Activated T-cell treated with anti-CD3 and anti-CD28 coated beads for 48 hours (primary cell): ENCODE measurements around the gene MFAP5.
"Not testable (repeated sequence)": the region's sequence is repeated elsewhere in the genome, so short reads cannot be mapped to it uniquely, and the experiment has no call there.

Experiments
- DNase-seq: peaks from one replicate; pipeline ENCODE4 v3.0.0-alpha.2; 2020; ENCODE audit warnings: low read depth

MFAP5 gene

DNA sequence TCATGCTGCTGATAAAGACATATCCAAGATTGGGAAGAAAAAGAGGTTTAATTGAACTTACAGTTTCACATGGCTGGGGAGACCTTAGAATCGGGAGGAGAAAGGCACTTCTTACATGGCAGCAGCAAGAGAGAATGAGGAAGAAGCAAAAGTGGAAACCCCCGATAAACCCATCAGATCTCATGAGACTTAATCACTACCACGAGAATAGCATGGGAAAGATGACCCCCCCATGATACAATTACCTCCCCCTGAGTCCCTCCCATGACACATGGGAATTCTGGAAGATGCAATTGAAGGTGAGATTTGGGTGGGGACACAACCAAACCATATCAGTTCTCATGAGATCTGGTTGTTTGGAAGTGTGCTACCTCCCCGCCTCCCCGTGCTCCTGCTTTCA is 9.8 kb upstream of the MFAP5 start:
- DNase-seq, result no peak

DNA sequence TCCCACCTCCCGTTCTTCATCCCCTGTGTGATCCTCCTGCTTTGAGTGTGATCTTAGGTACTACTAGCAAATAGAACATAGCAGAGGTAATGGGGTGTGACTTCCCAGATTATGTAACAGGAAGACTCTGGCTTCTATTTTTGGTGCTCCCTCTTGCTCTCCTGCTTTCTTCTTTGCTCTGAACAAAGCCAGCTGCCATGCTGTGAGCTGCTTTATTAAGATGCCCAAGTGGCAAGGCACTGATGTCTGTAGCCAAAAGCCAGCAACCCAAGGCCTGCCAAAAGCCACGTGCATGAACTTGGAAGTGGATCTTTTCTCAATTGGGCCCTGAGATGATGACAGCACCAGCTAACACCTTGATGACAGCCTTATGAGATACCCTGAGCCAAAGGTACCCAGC is 5.8 kb upstream of the MFAP5 start:
- no peak for DNase-seq

DNA sequence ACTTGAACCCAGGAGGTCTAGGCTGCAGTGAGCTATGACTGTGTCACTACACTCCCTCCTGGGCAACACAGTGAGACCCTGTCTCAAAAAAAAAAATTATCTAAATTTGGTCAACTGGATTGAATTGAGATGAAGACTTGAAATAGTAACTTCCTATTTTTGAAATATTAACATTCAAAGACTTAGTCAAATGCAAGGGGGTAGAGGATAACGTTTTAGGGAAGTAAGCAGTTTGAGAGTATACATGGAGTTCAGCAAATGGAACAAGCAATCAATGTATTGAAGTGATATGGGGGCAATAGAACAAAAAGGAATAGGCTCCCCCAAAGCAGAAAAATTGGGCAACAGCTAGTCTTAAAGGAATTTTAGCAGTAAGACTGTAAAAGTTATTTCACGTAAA is 4.6 kb upstream of the MFAP5 start:
- no peak for DNase-seq

DNA sequence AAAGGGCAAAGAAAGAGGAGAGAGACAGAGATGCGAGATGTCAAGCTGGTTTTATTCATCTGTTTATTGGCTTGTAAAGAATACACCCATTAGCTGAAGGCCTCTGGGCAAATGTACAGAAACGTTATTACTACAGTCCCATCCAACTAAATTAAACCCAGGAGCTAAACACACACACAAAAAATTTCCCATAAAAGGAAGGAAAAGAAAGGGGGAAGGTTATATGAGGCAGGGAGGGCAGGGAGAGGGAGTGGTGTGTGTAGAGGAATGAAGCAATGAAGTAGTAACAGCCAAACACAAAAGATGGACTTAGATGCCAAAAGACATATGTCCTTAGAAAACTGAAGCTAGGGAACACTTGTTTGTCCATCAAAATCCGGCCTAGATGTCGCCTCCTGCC is 3.1 kb upstream of the MFAP5 start:
- no peak for DNase-seq

DNA sequence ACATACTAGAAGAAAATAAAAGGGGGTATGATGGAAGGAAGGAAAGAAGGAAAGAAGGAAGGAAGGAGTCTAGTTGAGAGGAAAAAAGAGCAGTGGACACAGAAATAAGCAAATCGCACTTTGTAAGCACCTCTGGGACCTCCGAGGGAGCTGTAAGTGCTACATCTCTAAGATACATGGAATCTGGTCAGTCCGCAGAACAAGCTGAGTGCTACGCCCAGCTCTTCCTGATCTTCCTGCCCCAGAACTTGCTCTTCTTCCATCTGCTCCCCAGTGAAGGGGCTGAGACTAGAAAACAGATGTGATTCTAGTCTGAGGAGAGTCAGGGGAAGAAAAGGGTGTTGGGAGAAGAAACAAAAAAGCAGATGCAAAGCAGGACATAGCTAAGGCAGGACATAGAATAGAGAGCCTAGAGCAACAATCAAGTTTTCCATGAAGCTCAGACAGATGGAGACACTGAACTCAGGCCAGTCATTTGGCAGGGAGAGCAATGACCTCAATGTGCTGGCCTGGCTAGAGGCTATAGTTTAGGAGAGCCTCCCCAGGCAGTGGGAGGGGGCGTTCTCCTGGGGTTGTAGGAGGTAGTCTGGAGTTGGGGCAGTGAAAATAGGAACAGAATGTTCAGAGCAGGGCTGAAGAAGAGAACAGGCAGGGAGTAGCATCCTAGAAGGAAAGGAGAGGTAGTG is 1.7 kb upstream of the MFAP5 start:
- DNase-seq, result no peak

DNA sequence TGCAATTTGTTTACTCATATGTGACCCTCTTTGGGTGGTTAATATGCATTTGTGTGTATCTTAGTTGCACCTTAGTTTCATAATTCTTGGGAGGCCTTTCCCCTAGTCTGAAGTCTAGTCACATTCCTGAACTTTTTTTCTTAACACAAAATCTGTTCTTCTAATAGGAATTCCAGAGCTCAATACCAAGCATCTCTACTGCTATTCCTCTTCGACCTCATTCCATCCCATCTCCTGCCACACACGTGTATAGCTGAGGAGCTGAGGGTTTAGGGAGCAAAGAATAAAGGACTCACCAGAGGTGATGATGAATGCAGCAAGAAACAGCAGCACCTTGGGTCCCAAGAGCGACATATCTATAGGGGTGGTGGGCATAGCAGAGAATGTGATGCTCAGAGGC is 875 bp downstream of the MFAP5 start:
- DNase-seq, result no peak

DNA sequence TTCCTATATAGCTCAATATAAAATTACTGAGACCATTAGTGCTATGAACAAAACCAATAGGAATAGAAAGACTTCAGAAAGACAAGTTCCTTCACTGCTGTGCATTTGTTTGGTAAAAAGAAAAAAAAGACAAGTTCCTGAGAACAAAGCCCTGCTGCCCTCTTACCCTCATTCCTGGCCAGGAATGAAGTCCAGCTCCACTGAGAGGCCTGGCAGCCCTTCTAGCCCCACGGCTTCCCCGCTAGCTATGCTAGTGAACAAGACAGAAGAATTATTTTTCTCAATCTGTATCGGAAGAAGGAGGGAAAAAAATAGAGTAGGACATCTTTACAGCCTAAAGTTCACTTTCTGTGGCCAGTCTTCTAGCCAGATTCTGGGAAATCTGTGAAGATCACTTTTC is 1.6 kb downstream of the MFAP5 start:
- no peak for DNase-seq

DNA sequence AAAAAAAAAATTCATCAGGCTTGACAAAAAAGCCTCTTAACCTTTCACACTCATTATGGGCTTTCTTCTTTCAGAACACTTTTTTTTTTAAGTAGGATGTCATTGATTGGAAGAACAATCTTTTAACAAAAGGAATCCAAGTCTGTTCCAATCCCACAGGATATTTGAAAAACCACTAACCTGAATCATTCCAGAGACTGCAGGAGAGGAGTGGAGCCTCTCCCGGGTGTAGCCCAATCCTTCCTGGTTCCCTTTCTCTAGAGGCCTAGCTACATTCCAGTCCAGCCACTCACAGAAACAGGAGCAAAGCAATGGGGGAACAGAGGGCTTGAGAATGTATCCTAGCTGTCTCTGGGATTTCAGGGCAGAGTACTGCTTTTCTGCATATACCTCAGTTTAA is 4.3 kb downstream of the MFAP5 start:
- DNase-seq, result no peak

DNA sequence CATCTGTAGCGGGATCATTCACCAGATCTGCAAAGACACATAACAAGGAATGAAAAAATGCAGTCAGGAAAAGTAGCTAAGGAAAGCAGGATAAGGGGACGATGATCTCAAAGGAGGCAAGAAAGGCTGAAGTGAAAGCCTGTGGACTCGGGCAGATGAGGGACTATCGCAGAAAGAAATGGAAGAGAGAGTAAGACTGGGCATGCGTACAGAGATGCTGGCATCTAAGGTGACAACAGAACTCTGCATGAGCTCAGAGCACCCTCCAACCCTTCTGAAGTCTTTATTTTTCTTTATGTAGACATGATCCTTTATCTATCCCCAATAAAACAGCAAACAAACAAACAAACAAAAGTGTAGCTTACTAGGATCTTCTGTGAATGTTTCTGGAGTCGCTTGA is 7.2 kb downstream of the MFAP5 start:
- no peak for DNase-seq

DNA sequence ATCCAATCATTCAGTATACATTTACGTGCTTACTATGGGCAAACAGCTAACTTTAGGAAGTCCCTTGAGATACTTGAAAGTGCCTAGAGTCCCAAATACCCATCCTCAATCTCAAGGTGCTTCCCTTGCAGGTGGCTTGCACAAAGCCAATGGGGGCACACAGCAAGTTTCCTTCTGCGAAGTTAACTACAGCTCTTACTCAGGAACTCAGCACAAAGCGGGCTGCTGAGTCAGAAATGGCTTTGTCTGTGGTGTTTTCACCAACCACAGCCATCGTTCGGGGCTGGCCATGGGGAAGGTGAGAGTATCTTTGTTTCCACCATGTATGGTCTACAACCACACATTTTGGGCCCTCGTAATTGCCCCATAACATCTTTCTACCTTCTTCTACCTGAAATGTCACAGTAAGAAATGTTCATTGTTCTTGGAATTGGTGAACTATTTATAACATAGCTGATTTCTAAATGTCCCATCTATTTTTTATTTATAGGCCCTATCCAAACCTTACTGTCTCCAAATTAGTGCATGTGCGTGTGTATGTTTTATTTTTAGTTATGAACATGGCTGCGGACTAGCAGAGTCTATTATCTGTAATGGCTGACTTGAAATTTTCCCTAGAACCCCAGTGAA is 13.9 kb downstream of the MFAP5 start:
- peak; percentile 77 for DNase-seq

DNA sequence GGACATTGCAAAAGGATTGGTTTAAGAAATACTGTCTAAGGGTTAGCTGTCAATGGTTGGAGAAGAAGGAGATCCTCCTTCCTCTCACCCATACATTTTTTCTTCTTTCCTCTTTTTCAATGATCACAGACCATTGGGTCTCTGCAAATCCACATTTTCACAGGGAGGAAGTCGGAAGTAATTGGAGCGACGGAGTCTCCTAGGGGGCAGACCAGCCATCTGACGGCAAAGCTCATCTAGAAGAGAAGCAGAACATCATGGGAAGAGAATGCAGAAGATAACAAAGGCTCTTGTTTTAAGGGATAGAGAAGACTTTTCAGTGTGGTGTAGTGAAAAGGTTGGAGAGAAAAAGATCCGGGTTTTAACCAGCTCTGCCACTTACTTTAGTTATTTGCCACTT is 14.7 kb downstream of the MFAP5 start:
- no peak for DNase-seq

DNA sequence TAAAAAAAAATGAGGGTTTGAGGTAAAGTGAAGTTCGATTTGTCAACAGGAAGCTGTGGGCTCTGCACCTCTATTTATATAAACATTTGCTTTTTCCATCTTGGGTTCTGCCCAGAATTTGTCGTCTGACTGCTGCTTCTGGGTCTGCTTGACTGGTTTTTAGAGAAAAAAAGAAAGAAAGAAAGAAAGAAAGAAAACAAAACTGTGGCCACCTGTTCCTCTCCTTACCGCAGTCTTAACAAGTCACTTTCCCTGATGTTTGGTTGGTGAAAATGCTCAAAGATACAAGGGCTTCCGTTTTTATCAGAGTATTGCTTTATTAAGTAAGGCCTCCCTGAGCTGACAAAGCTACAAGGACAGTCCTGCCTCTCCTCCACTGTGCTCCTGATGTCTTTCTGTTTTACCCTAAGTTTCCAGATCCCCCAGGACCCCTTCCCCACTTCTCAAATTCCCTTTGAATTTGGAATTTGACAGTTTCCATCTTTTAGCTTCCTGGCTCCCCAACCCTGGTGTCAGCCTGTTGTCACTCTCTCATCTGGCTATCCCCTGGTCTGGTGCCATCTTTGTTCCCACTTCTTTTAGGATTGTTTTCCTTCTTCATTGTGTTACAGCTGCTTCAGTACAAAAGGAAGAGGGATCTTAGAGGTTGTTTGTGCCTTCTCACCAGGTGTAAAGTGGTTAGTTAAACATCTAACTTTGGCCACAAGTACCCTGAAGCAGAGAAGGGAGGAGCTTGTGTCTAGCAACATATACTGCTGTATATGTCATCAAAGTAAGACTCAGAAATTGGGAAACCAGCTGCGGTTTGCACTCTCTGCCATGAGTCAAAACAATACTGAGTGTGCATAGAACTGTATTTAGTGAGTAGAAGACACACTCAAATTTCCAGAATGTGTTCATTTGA is 18.0 kb downstream of the MFAP5 start:
- DNase-seq, result peak; percentile 41

DNA sequence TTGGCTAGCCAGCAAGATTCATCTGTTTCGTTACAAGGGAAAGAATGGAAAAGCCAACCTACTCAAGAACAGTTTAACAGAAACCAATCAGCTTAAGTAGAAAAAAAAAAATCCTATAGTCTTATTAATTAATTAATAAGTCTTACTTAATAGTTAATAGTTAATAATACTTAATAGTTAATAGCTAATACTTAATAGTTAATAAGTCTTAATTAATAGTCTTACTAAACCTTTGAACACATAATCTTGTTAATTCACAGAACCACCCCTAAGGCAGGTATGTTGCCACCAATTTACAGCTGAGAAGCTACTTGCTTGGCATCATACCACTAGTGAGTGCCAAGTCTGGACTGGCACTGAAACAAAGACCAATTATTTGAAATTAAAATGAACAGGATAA is 19.9 kb downstream of the MFAP5 start:
- no peak for DNase-seq

DNA sequence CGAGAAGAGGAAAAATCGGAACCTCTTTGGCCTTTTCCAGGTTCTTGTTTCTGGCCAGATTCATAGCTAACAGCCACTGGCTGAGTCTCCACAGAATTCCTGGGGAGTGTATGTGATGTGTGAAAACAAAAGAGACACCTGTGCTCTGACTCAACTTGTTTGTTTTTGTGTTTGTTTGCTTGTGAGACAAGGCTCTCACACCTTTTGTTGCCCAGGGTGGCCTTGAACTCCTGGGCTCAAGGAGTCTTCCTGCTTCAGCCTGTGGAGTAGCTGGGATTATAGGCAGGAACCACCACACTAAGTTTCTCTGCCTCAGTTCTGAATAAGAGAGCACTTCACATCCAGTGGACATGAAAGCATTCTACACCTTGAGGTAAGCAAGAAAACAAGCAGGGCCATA is 22.7 kb downstream of the MFAP5 start:
- DNase-seq, result no peak

DNA sequence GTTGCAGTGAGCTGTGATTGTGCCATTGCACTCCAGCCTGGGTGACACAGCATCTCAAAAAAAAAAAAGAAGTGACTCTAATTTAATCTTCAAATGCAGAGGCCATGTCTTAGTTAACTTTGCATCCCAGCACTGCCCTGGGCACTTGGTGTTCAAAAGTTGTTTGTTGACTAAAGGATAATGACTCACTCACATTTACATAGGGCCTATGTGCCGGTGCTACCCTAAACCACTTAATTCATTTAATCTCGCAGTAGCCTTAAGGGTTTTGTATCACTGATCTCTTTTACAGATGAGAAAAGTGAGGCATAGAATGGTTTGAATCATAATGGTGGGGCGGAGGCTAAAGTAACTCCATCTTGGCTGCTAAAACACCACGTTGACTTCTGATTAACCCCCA is 23.7 kb downstream of the MFAP5 start:
- DNase-seq, result no peak

DNA sequence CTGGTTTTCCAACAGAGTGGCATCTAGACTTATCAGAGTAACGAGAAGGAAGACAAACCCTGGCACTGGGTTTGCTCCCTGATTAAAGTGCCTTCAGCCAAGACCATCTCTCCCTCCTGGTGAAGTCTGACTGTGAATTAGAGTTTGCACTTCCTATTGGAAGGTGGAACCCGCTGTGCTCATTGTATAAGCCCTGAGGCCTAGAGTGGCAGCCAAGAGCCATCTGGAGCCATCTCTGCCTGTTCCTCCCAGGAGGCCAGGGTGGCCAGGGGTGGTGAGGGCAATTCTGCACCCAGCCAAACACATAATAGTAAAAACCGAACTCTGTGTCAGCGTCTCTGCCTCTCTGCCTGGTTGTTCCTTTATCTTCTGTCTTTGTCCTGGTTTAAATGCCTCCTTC is 25.0 kb downstream of the MFAP5 start:
- no peak for DNase-seq

DNA sequence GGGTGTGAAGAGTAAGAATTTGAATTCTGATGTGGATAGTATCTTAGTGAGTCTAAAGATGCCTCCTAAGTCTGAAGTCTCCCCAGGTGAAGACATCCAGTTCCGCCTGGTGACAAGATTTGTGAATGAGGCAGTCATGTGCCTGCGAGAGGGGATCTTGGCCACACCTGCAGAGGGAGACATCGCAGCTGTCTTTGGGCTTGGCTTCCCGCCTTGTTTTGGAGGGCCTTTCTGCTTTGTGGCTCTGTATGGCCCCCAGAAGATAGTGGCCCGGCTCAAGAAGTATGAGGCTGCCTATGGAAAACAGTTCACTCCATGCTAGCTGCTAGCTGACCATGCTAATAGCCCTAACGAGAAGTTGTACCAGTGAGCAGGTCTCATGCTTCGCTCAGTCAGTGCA is 25.4 kb downstream of the MFAP5 start:
- DNase-seq, result no peak

DNA sequence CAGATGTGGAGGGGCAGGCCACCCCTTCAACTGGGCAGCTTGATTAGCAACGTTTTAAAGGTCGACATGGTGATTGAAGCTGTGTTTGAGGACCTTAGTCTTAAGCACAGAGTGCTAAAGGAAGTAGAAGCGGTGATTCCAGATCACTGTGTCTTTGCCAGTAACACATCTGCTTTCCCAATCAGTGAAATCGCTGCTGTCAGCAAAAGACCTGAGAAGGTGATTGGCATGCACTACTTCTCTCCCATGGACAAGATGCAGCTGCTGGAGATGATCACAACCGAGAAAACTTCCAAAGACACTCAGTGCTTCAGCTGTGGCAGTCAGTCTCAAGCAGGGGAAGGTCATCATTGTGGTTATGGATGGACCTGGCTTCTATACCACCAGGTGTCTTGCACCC is 26.0 kb downstream of the MFAP5 start:
- DNase-seq, result no peak

DNA sequence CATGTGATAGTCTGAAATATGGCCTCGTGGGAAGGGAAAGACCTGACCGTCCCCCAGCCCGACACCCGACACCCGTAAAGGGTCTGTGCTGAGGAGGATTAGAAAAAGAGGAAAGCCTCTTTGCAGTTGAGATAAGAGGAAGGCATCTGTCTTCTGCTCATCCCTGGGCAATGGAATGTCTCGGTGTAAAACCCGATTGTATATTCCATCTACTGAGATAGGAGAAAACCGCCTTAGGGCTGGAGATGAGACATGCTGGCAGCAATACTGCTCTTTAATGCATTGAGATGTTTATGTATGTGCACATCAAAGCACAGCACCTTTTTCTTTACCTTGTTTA is 26.6 kb downstream of the MFAP5 start:
- not testable (repeated sequence) for DNase-seq

DNA sequence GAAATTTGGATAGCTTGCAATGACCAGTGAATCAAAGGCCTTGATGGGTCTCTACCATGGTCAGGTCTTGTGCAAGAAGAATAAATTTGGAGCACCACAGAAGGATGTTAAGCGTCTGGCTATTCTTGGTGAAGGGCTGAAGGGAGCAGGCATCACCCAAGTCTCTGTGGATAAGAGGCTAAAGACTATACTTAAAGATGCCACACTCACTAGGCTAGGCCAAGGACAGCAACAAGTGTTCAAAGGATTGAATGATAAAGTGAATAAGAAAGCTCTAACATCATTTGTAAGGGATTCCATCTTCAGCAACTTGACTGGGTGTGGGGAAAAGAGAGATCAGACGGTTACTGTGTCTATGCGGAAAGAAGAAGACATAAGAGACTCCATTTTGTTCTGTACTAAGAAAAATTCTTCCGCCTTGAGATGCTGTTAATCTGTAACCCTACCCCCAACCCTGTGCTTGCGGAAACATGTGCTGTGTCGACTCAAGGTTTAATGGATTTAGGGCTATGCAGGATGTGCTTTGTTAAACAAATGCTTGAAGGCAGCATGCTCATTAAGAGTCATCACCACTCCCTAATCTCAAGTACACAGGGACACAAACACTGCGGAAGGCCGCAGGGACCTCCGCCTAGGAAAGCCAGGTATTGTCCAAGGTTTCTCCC is 27.2 kb downstream of the MFAP5 start:
- DNase-seq, result not testable (repeated sequence)

DNA sequence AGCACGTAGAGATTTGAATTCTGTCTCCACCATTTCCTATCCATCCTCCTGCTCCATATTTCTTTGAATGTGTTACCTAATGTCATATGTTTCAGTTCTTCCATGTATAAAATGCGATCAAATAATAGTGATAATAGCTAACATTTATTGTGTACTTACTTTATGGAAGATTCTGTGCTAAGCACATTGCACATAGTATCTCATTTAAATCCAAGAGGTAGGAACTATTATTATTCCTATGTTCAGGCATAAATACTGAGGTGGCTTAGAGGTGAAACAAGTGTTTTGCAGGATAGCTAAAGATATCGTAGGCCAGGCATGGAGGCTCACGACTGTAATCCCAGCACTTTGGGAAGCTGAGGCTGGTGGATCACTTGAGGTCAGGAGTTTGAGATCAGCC is 32.5 kb downstream of the MFAP5 start:
- DNase-seq, result no peak

DNA sequence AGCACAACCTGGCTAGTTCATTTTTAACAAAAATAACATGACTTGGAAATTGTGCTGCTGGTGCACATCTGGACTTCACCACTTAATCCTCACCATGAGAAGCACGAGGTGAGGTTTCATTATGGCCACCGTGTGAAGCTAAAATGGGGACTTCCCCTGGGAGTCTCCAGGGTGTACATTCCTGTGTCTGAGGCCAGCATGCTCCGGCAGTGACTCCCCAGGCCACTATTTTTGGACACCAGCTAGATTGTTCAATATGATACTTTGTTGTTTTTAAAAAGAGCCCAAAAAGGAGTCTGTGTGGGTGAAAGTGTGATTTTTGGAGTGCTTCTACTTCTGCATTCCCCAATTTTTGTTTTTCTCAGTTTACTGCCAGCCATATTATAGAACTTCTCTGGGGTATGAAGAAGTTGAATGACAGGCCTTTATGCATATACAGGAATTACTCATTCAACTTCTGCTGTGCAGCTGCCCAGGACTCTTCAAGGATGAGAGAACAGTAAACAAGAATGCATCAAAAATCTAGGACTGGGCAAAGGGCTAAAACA is 33.1 kb downstream of the MFAP5 start:
- DNase-seq, result no peak

DNA sequence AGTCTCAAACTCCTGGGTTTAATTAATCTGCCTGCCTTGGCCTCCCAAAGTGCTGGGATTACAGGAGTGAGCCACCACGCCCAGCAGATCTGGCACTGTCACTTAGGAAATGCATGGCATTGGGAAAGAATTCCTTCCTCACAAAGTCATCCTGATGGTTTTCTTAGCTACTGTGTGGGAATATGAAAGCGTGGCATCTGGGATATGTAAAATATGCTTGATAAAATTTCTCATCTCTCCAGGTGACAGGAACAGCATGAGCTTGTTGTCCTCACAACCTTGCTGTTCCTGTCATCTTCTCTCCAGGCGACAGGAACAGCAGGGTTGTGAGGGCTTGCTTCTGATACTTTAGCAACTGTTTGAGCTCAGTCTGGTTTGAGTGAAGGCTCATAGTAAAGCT is 33.9 kb downstream of the MFAP5 start:
- no peak for DNase-seq
